Liver (tissue), 3 donors: ENCODE measurements around the gene TPX2.

ENCODE experiments used
- GABPA ChIP-seq, 2 donors: IDR thresholded peaks in 1 of 2; conservative IDR thresholded peaks in 1 of 2; 2 replicates each; pipeline ENCODE4 v1.6.1; 2016; ENCODE audit warnings: antibody characterized with exemption in 2 of 2, mild to moderate bottlenecking in 1 of 2, moderate library complexity in 1 of 2
- JUND ChIP-seq, 2 donors: IDR thresholded peaks; 2 replicates each; pipeline ENCODE4 v1.6.1; 2016; ENCODE audit warnings: antibody characterized with exemption in 2 of 2
- NR2F2 ChIP-seq: IDR thresholded peaks from 2 replicates; pipeline ENCODE4 v1.6.1; 2016; ENCODE audit warnings: antibody characterized with exemption
- RAD21 ChIP-seq, 2 donors: IDR thresholded peaks; 2 replicates each; pipeline ENCODE4 v1.6.1; 2016; ENCODE audit warnings: antibody characterized with exemption in 2 of 2, mild to moderate bottlenecking in 2 of 2
- ZBTB33 ChIP-seq: IDR thresholded peaks from 2 replicates; pipeline ENCODE4 v1.6.1; 2016; ENCODE audit warnings: antibody characterized with exemption
- TF ChIP-seq, protein P1 (sequence below): fragments of 150-350 bp; IDR thresholded peaks from 2 replicates; pipeline ENCODE4 v1.5.1; 2017; ENCODE audit warnings: improper control_type of control experiment, low read depth, low read length; ENCODE audit not compliant: missing input control
- TF ChIP-seq, protein P2 (sequence below): IDR thresholded peaks from 2 replicates; pipeline ENCODE4 v1.6.1; 2016; ENCODE audit warnings: antibody characterized with exemption
- donor health status: healthy.
- donor health status: healthy.

GRCh38 chr20:31819083-31819784 is 80.1 kb downstream of the TPX2 start, which contains the start of gene MYLK2:
- TF ChIP-seq, protein P1, sequence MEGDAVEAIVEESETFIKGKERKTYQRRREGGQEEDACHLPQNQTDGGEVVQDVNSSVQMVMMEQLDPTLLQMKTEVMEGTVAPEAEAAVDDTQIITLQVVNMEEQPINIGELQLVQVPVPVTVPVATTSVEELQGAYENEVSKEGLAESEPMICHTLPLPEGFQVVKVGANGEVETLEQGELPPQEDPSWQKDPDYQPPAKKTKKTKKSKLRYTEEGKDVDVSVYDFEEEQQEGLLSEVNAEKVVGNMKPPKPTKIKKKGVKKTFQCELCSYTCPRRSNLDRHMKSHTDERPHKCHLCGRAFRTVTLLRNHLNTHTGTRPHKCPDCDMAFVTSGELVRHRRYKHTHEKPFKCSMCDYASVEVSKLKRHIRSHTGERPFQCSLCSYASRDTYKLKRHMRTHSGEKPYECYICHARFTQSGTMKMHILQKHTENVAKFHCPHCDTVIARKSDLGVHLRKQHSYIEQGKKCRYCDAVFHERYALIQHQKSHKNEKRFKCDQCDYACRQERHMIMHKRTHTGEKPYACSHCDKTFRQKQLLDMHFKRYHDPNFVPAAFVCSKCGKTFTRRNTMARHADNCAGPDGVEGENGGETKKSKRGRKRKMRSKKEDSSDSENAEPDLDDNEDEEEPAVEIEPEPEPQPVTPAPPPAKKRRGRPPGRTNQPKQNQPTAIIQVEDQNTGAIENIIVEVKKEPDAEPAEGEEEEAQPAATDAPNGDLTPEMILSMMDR: no peak
- TF ChIP-seq ZBTB33 (no peak), JUND (IDR thresholded peaks at IDR 0.05) (no peak), RAD21 (IDR thresholded peaks at IDR 0.05) (no peak), NR2F2 (no peak), GABPA (IDR thresholded peaks at IDR 0.05 in 1 of 2, conservative IDR thresholded peaks at IDR 0.05 in 1 of 2) (no peak)
- TF ChIP-seq, protein P2, sequence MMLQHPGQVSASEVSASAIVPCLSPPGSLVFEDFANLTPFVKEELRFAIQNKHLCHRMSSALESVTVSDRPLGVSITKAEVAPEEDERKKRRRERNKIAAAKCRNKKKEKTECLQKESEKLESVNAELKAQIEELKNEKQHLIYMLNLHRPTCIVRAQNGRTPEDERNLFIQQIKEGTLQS: no peak
